ENCODE measurements around the gene G0S2.

Gene G0S2

DNA sequence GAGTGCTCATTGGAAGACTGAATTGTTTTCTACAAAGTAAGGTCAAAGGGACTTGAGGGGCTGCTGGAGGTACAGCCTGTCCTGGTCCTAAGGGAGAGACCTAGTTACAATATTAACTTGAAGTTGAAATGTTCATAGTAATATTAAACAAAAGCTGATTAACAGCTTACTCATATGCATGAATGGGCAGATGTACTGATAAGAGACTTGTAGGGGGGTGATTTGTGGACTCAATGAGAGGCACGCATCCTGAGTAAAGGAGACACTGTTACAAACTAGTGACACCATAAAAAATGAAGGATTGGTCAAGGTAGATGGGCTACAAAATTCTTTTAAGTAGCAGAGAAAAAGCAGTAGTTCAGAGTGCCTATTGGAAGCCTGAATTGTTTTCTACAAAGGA, 32.1 kb downstream of the G0S2 start:
- Histone ChIP-seq H3K23ac (ENCODE audit: low read length in 2 of 2) (no peak overlapping the region), H2BK12ac (ENCODE audit: low read length in 2 of 2) (no peak overlapping the region), H3K36me3 (ENCODE audit: control insufficient read depth in 1 of 2, insufficient read depth in 2 of 2, low read depth in 1 of 2, low read length in 2 of 2) (peaks cover 0 to 27% of the 10 kb centered on the region in 2 experiments), H3K27ac (ENCODE audit: low read length, poor library complexity, severe bottlenecking) (no peak overlapping the region), H3K4me2 (ENCODE audit: low read length, poor library complexity, severe bottlenecking) (no peak overlapping the region), H3K9me3 (ENCODE audit: control insufficient read depth, low read length) (no peaks in the 10 kb centered on the region), H4K91ac (ENCODE audit: low read length) (no peak overlapping the region), H3K4me1 (ENCODE audit: control insufficient read depth, insufficient read depth, low read depth, low read length) (no peaks in the 10 kb centered on the region), H2AK5ac (ENCODE audit: low read length, severe bottlenecking) (no peak overlapping the region), H2BK15ac (ENCODE audit: low read depth, poor library complexity, severe bottlenecking) (no peak overlapping the region), H2BK5ac (ENCODE audit: low read depth, low read length, poor library complexity, severe bottlenecking) (no peak overlapping the region), H3K4me3 (ENCODE audit: insufficient read depth in 1 of 2, low read depth in 1 of 2, low read length in 2 of 2) (no peak overlapping the region), H3K79me1 (replicated peaks; ENCODE audit: low read length, poor library complexity, severe bottlenecking) (no peaks in the 10 kb centered on the region), H3K9ac (ENCODE audit: low read length) (no peak overlapping the region), H4K8ac (ENCODE audit: low read length) (no peak overlapping the region), H2BK120ac (ENCODE audit: low read depth, low read length) (no peak overlapping the region), H3K4ac (ENCODE audit: low read depth in 1 of 2, low read length in 2 of 2) (no peak overlapping the region), H3K18ac (ENCODE audit: low read depth in 1 of 2, low read length in 2 of 2) (no peak overlapping the region), H3K14ac (ENCODE audit: low read length in 2 of 2) (no peak overlapping the region), H2AFZ (ENCODE audit: low read depth, low read length) (no peak overlapping the region), H3K27me3 (ENCODE audit: control insufficient read depth in 1 of 2, insufficient read depth in 1 of 2, low read length in 2 of 2) (peaks cover 0 to 25% of the 10 kb centered on the region in 2 experiments)
- DNase-seq, result no peak
- whole genome bisulfite sequencing, result 56% methylated on average over 1 of the region's 1 CpG

DNA sequence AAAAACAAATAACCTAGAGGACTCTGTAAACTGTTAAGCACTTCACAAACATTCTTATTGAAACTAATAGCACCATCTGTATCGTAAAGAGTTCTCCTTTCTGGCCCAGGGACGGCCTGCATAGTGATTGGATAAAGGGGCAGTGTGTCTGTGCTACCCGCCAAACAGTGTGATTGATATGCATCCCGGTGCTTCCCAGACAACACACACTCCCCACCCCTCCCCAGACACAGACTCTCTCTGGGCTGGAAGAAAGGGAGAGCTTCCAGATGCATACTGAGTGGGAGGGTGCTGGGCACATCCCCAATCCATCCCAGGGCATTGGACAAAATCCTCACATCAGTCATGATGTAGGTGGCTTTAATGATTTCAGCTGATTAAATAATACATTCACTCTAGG, 33.1 kb downstream of the G0S2 start:
- no peak overlapping the region for H2BK12ac ChIP-seq (ENCODE audit: low read length in 2 of 2)
- no peak overlapping the region for H2BK120ac ChIP-seq (ENCODE audit: low read depth, low read length)
- no peak overlapping the region for H2BK15ac ChIP-seq (ENCODE audit: low read depth, poor library complexity, severe bottlenecking)
- H2AK5ac ChIP-seq (ENCODE audit: low read length, severe bottlenecking), result no peak overlapping the region
- H2AFZ ChIP-seq (ENCODE audit: low read depth, low read length), result no peak overlapping the region
- no CpG with 5 or more reads among the region's 4 CpGs for WGBS
- no peak for DNase-seq
- no peak overlapping the region for H2BK5ac ChIP-seq (ENCODE audit: low read depth, low read length, poor library complexity, severe bottlenecking)
- H3K36me3 ChIP-seq (ENCODE audit: control insufficient read depth in 1 of 2, insufficient read depth in 2 of 2, low read depth in 1 of 2, low read length in 2 of 2), result peaks cover 0 to 27% of the 10 kb centered on the region in 2 experiments
- H4K8ac ChIP-seq (ENCODE audit: low read length), result no peak overlapping the region
- H3K27me3 ChIP-seq (ENCODE audit: control insufficient read depth in 1 of 2, insufficient read depth in 1 of 2, low read length in 2 of 2), result peaks cover 0 to 25% of the 10 kb centered on the region in 2 experiments
- H3K4me1 ChIP-seq (ENCODE audit: control insufficient read depth, insufficient read depth, low read depth, low read length), result no peaks in the 10 kb centered on the region
- H4K91ac ChIP-seq (ENCODE audit: low read length), result no peak overlapping the region
- no peak overlapping the region for H3K27ac ChIP-seq (ENCODE audit: low read length, poor library complexity, severe bottlenecking)
- H3K4me2 ChIP-seq (ENCODE audit: low read length, poor library complexity, severe bottlenecking), result no peak overlapping the region
- no peaks in the 10 kb centered on the region for H3K79me1 ChIP-seq (replicated peaks; ENCODE audit: low read length, poor library complexity, severe bottlenecking)
- no peak overlapping the region for H3K18ac ChIP-seq (ENCODE audit: low read depth in 1 of 2, low read length in 2 of 2)
- no peak overlapping the region for H3K4me3 ChIP-seq (ENCODE audit: insufficient read depth in 1 of 2, low read depth in 1 of 2, low read length in 2 of 2)
- no peak overlapping the region for H3K14ac ChIP-seq (ENCODE audit: low read length in 2 of 2)
- no peak overlapping the region for H3K23ac ChIP-seq (ENCODE audit: low read length in 2 of 2)
- H3K9ac ChIP-seq (ENCODE audit: low read length), result no peak overlapping the region
- H3K9me3 ChIP-seq (ENCODE audit: control insufficient read depth, low read length), result no peaks in the 10 kb centered on the region
- no peak overlapping the region for H3K4ac ChIP-seq (ENCODE audit: low read depth in 1 of 2, low read length in 2 of 2)

DNA sequence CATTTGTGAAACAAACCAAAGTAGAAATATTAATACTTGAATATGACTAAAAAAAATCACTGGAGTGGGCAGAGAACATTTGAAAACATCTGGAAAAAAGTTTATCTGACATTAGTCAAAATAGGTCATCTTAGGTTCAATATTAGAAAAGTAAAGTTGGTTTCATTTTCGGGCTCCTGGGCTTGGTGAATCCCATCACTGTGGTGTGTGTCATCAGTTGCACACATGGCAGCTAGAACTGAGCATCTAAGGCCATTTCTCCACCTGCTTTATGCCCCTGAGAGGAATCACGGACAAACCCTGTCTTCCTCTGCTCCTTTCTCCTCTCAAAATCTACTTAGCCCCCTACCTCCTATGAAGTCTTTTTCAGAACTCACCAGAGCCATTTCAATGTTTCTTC, 34.9 kb downstream of the G0S2 start:
- no peak overlapping the region for H3K14ac ChIP-seq (ENCODE audit: low read length in 2 of 2)
- H2AK5ac ChIP-seq (ENCODE audit: low read length, severe bottlenecking), result no peak overlapping the region
- no peaks in the 10 kb centered on the region for H3K4me1 ChIP-seq (ENCODE audit: control insufficient read depth, insufficient read depth, low read depth, low read length)
- H3K36me3 ChIP-seq (ENCODE audit: control insufficient read depth in 1 of 2, insufficient read depth in 2 of 2, low read depth in 1 of 2, low read length in 2 of 2), result peaks cover 0 to 27% of the 10 kb centered on the region in 2 experiments
- no peak overlapping the region for H4K8ac ChIP-seq (ENCODE audit: low read length)
- H3K79me1 ChIP-seq (replicated peaks; ENCODE audit: low read length, poor library complexity, severe bottlenecking), result no peaks in the 10 kb centered on the region
- no peak overlapping the region for H3K4me2 ChIP-seq (ENCODE audit: low read length, poor library complexity, severe bottlenecking)
- H3K18ac ChIP-seq (ENCODE audit: low read depth in 1 of 2, low read length in 2 of 2), result no peak overlapping the region
- H2BK120ac ChIP-seq (ENCODE audit: low read depth, low read length), result no peak overlapping the region
- H3K4ac ChIP-seq (ENCODE audit: low read depth in 1 of 2, low read length in 2 of 2), result no peak overlapping the region
- H2AFZ ChIP-seq (ENCODE audit: low read depth, low read length), result no peak overlapping the region
- no peak overlapping the region for H4K91ac ChIP-seq (ENCODE audit: low read length)
- 68% methylated on average over 2 of the region's 2 CpGs for WGBS
- H3K4me3 ChIP-seq (ENCODE audit: insufficient read depth in 1 of 2, low read depth in 1 of 2, low read length in 2 of 2), result no peak overlapping the region
- no peaks in the 10 kb centered on the region for H3K9me3 ChIP-seq (ENCODE audit: control insufficient read depth, low read length)
- H3K23ac ChIP-seq (ENCODE audit: low read length in 2 of 2), result no peak overlapping the region
- no peak overlapping the region for H3K27ac ChIP-seq (ENCODE audit: low read length, poor library complexity, severe bottlenecking)
- peaks cover 0 to 20% of the 10 kb centered on the region in 2 experiments for H3K27me3 ChIP-seq (ENCODE audit: control insufficient read depth in 1 of 2, insufficient read depth in 1 of 2, low read length in 2 of 2)
- no peak overlapping the region for H2BK15ac ChIP-seq (ENCODE audit: low read depth, poor library complexity, severe bottlenecking)
- no peak for DNase-seq
- H2BK12ac ChIP-seq (ENCODE audit: low read length in 2 of 2), result no peak overlapping the region
- no peak overlapping the region for H2BK5ac ChIP-seq (ENCODE audit: low read depth, low read length, poor library complexity, severe bottlenecking)
- H3K9ac ChIP-seq (ENCODE audit: low read length), result no peak overlapping the region

DNA sequence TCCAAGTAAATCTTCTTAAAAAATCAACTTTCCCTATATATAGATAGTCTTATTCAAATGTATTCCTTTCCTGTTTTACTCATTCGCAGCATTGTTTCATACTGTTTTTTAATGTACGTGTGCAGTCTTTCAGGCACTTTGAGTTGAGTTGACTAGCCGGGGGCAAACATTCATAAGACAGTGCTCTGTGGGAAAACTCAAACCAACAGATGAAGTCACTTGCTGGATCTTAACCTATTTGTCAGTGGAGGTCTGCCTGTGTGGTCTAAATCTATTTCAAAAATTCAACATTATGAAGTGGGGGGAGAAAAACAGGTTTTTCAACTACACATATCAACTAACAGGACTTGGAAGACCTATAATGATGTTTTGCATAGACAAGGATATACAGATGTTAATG, 35.6 kb downstream of the G0S2 start:
- Histone ChIP-seq H2BK12ac (ENCODE audit: low read length in 2 of 2) (no peak overlapping the region), H4K8ac (ENCODE audit: low read length) (no peak overlapping the region)

More for the DNA sequence above, 35.6 kb downstream of the G0S2 start:
- Histone ChIP-seq H3K14ac (ENCODE audit: low read length in 2 of 2) (no peak overlapping the region), H2BK120ac (ENCODE audit: low read depth, low read length) (no peak overlapping the region), H2AFZ (ENCODE audit: low read depth, low read length) (no peak overlapping the region), H3K27me3 (ENCODE audit: control insufficient read depth in 1 of 2, insufficient read depth in 1 of 2, low read length in 2 of 2) (peaks cover 0 to 15% of the 10 kb centered on the region in 2 experiments), H3K27ac (ENCODE audit: low read length, poor library complexity, severe bottlenecking) (no peak overlapping the region), H3K18ac (ENCODE audit: low read depth in 1 of 2, low read length in 2 of 2) (no peak overlapping the region), H2AK5ac (ENCODE audit: low read length, severe bottlenecking) (no peak overlapping the region), H2BK15ac (ENCODE audit: low read depth, poor library complexity, severe bottlenecking) (no peak overlapping the region), H3K23ac (ENCODE audit: low read length in 2 of 2) (no peak overlapping the region), H3K4ac (ENCODE audit: low read depth in 1 of 2, low read length in 2 of 2) (no peak overlapping the region), H3K79me1 (replicated peaks; ENCODE audit: low read length, poor library complexity, severe bottlenecking) (no peaks in the 10 kb centered on the region), H3K4me2 (ENCODE audit: low read length, poor library complexity, severe bottlenecking) (no peak overlapping the region), H2BK5ac (ENCODE audit: low read depth, low read length, poor library complexity, severe bottlenecking) (no peak overlapping the region), H3K36me3 (ENCODE audit: control insufficient read depth in 1 of 2, insufficient read depth in 2 of 2, low read depth in 1 of 2, low read length in 2 of 2) (peaks cover 0 to 27% of the 10 kb centered on the region in 2 experiments), H3K4me3 (ENCODE audit: insufficient read depth in 1 of 2, low read depth in 1 of 2, low read length in 2 of 2) (no peak overlapping the region), H4K91ac (ENCODE audit: low read length) (no peak overlapping the region), H3K9me3 (ENCODE audit: control insufficient read depth, low read length) (no peaks in the 10 kb centered on the region), H3K9ac (ENCODE audit: low read length) (no peak overlapping the region), H3K4me1 (ENCODE audit: control insufficient read depth, insufficient read depth, low read depth, low read length) (no peaks in the 10 kb centered on the region)
- WGBS, result 96% methylated on average over 3 of the region's 3 CpGs
- no peak for DNase-seq

Measured in mesenchymal stem cell (in vitro differentiated cells and primary cell).